HT-29 (cell line): ENCODE measurements around the gene CSNK1A1. TPM values are rescaled to one million over a fixed set of nuclear protein-coding genes. Genes with fewer than 3 reads are reported as not detected.

Source experiments
- total RNA-seq: library from RNA; depleted of rRNA; stranded (reverse); fragments of >200 nt; shearing (Covaris generic); gene quantifications from 2 replicates; pipeline ENCODE4 v1.2.3, GENCODE V29; 2014; rRNA removed

The CSNK1A1 gene
- total RNA-seq, 1 experiment from 2014 or later: 318 TPM

Other genes starting within 250 kb of the CSNK1A1 start
- 10.7 and 14.2 TPM in 2 replicates for gene GRPEL2, start 205.9 kb downstream of the CSNK1A1 start, total RNA-seq
- 1.2 and 1.7 TPM in 2 replicates for gene PCYOX1L, start 193.4 kb downstream of the CSNK1A1 start, total RNA-seq
- not detected in 2 replicates for gene IL17B, start 172.1 kb downstream of the CSNK1A1 start, total RNA-seq
- 0.10 and 0.15 TPM in 2 replicates for gene ARHGEF37, start 30.1 kb upstream of the CSNK1A1 start, total RNA-seq
- 2.3 and 2.6 TPM in 2 replicates for gene PPARGC1B, start 178.9 kb upstream of the CSNK1A1 start, total RNA-seq